Left cardiac atrium (tissue), 4 donors: ENCODE measurements around the gene CFHR3. TPM values are rescaled to one million over a fixed set of nuclear protein-coding genes. Genes with fewer than 3 reads are reported as not detected.
"Not testable (repeated sequence)": the region's sequence is repeated elsewhere in the genome, so short reads cannot be mapped to it uniquely, and the experiment has no call there.

Experiments
- ATAC-seq, 2 donors: fragments of 200-7000 bp; cut with Tn5 transposase; one replicate each; pipeline ENCODE4 v1.9.1; 2020; ENCODE audit warnings: mild to moderate bottlenecking in 2 of 2, moderate library complexity in 2 of 2
- DNase-seq: peaks from one replicate; pipeline ENCODE4 v3.0.0-alpha.2; 2020
- intact Hi-C, 2 donors: fragments of 100-400 bp; cut with DNase I; formaldehyde crosslinking; loops; one replicate each; pipeline versions ENCODE4 v1.14.1 to v1.15.1; 2022 to 2023
- total RNA-seq, 2 donors: library from RNA; stranded (reverse); fragmentation: NEBNext Ultra II Directional; extraction: Animal tissue kit (Norgen Biotek cat#: 25700); gene quantifications; one replicate each; pipeline ENCODE4 v1.2.1, GENCODE V29; 2021
- donor health status: DM: no; HTN: yes; CAD: no.
- donor health status: DM: no; HTN: yes; CAD: no; lungs with severe emphysema.
- donor health status: DM: yes; HTN: yes; CAD: no.
- donor health status: Dilated cardiomyopathy.

CFHR3 gene
- total RNA-seq, 2 donors from 2014 or later: 0.39 TPM; not detected in 1

- intact Hi-C loops, ATAC-seq, DNase-seq: not testable (repeated sequence)
These were observed 44.9 kb downstream of the CFHR3 start, which contains the start of gene CFHR1 for GRCh38 chr1:196819531-196819930. CFHR1 (plus strand) TSS chr1:196819731; CDS start chr1:196819845, 114 bp downstream.

GRCh38 chr1:196827860-196828259 lies 53.2 kb downstream of the CFHR3 start:
- intact Hi-C loops, DNase-seq: not testable (repeated sequence)
- ATAC-seq: peak in 1 of 2 donors; percentile 37

Other genes with a start within 250 kb of the CFHR3 start
- 1 to 10 TPM; 3.8 to 7.3 TPM for gene KCNT2, start 166.4 kb upstream of the CFHR3 start, total RNA-seq
- gene CFH, start 122.8 kb upstream of the CFHR3 start, total RNA-seq: 100 to 1,000 TPM; 131 to 257 TPM
- under 1 TPM in 1 of 2 donors, not detected in 1; 0.21 TPM for gene CFHR1, start 44.9 kb downstream of the CFHR3 start, total RNA-seq
- not detected for gene CFHR4, start 113.2 kb downstream of the CFHR3 start, total RNA-seq
- gene CFHR2, start 168.9 kb downstream of the CFHR3 start, total RNA-seq: not detected
- gene CFHR5, start 202.7 kb downstream of the CFHR3 start, total RNA-seq: not detected